ENCODE results near the gene RERE. TPM values are rescaled to one million over a fixed set of nuclear protein-coding genes. Genes with fewer than 3 reads are reported as not detected.

Gene RERE
- total and polyA plus RNA-seq, 2 donors (not counting 3 experiments of a cell fraction or from before 2014, with no cell fraction given) = 14.1 to 113 TPM

GRCh38 chr1:8844501-8845006 lies 27.1 kb upstream of the RERE start:
- Histone ChIP-seq H3K4me2 (ENCODE audit: insufficient read depth, low read length) (no peak overlapping the region), H3K9ac (replicated peaks; ENCODE audit: extremely low read depth, insufficient read depth, low read length) (no peak overlapping the region), H3K9me1 (replicated peaks; ENCODE audit: control insufficient read depth, extremely low read depth, insufficient read depth, low read length) (no peaks in the 10 kb centered on the region), H3K4me3 (replicated peaks in 1 of 3; ENCODE audit: insufficient read depth in 1 of 3, low read depth in 1 of 3, low read length in 3 of 3) (no peak overlapping the region), H2AFZ (ENCODE audit: low read depth, low read length) (no peak overlapping the region), H3K27me3 (ENCODE audit: control insufficient read depth in 2 of 2, insufficient read depth in 2 of 2, low read length in 2 of 2) (no peaks in the 10 kb centered on the region), H3K27ac (ENCODE audit: insufficient read depth, low read depth, low read length) (no peak overlapping the region), H4K20me1 (replicated peaks; ENCODE audit: control insufficient read depth, extremely low read depth, insufficient read depth, low read length) (no peaks in the 10 kb centered on the region), H3K9me3 (replicated peaks; ENCODE audit: control insufficient read depth, insufficient read depth, low read length) (no peaks in the 10 kb centered on the region), H3K79me2 (ENCODE audit: control insufficient read depth, insufficient read depth, low read length) (no peaks in the 10 kb centered on the region), H3K4me1 (ENCODE audit: control insufficient read depth, extremely low read depth, insufficient read depth, low read length) (peaks cover 4% of the 10 kb centered on the region), H3K36me3 (ENCODE audit: control insufficient read depth in 2 of 2, extremely low read depth in 1 of 2, insufficient read depth in 2 of 2, low read length in 2 of 2) (no peaks in the 10 kb centered on the region)
- intact Hi-C loops (cut with micrococcal nuclease) (loop anchor here (5.0 kb wide), 1 partner anchor 172 kb away; no protein-coding TSS in a partner anchor), dilution Hi-C loops (cut with MboI; ENCODE audit: extremely low pct_ligation_motif_present, low sequenced_read_pairs) (no loop called here)
- FAIRE-seq (no peak), DNase-seq (ENCODE audit: low read depth, low spot score) (no peak)
- POLR2A ChIA-PET = no interaction called here
- TF ChIP-seq MAX (IDR thresholded peaks at IDR 0.05; ENCODE audit: insufficient read depth, insufficient read length) (no peak), MYC (IDR thresholded peaks at IDR 0.05; ENCODE audit: low read depth, low read length) (no peak), EZH2 (IDR thresholded peaks at IDR 0.05; ENCODE audit: borderline replicate concordance, low read depth, low read length, severe bottlenecking) (no peak), POLR2A (IDR thresholded peaks at IDR 0.05; ENCODE audit: low read depth, low read length) (no peak), GATA2 (IDR thresholded peaks at IDR 0.05; ENCODE audit: insufficient read depth, insufficient read length, low read depth, low read length) (no peak), FOS (IDR thresholded peaks at IDR 0.05; ENCODE audit: borderline replicate concordance, insufficient read depth, low read length) (no peak), CTCF (IDR thresholded peaks at IDR 0.05; ENCODE audit: extremely low read depth in 1 of 2, insufficient read depth in 1 of 2, low read depth in 1 of 2, low read length in 2 of 2) (no peak), JUN (IDR thresholded peaks at IDR 0.05; ENCODE audit: borderline replicate concordance, insufficient read depth, insufficient read length, low read depth) (no peak), POLR2AphosphoS5 (IDR thresholded peaks at IDR 0.05; ENCODE audit: insufficient read depth, low read depth, low read length) (no peak)
- no TSS peak for BruUV-seq (replicated peaks)
- CTCF ChIA-PET = interaction anchor here (0.8 to 1.4 kb wide), 3 partner anchors 104 to 127 kb away, joined by 3 to 4 read pairs (median 3); no protein-coding TSS in a partner anchor
